D721Med (cell line): ENCODE data around the gene SPIB.
"Not testable (repeated sequence)": the region's sequence is repeated elsewhere in the genome, so short reads cannot be mapped to it uniquely, and the experiment has no call there.

Experiments used
- DNase-seq: peaks from one replicate; pipeline ENCODE4 v3.0.0; 2011; ENCODE audit warnings: low spot score; ENCODE audit not compliant: insufficient read length
- FAIRE-seq: peaks from 2 replicates; lab custom pipeline; 2011; peaks lifted over from hg19 to GRCh38; lab: Jason Lieb, UNC
- CTCF ChIP-seq: IDR thresholded peaks from 2 replicates; pipeline ENCODE4 v1.5.1; 2012; ENCODE audit warnings: mild to moderate bottlenecking, control low read depth; ENCODE audit not compliant: insufficient read depth; ENCODE audit errors: missing control alignments

The SPIB gene

DNA sequence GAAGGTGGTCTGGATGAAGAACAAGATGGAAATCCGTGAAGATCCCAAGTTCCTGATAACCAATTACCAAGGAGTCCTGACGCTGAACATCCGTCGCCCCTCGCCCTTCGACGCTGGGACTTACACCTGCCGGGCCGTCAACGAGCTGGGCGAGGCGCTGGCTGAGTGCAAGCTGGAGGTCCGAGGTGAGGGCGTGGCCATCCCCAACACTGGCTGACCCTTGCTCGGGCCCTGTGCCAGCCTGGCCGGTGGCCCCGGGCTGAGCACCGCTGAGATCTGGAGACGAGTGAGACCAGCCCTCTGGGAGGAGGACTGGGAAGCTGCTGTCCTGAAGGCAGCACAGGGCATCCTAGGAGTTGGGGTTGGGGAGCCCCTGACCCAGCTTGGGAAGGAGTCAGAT is 45.6 kb downstream of the SPIB start:
- no peak for DNase-seq
- FAIRE-seq = no peak
- TF ChIP-seq CTCF = no peak

DNA sequence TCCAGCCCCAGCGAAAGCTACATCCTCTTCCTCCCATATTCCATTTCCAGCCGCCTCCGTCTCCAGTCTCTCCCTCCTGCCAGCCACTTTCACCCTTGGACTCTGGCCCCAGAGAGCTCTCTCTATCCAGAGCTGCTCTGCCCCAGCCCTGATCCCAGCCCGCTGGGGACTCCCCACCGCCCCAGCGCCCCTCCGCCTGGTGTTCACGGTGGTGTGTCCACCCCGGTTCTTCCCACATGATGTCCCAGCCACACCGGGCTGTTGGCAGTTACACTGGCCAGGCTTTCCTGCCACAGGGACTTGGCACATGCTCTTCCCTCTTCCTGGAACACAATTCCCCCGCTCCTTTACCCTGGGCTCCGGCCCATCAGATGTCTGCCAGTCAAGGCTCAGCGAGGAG is 46.3 kb downstream of the SPIB start:
- no peak for TF ChIP-seq CTCF
- FAIRE-seq = no peak
- no peak for DNase-seq

DNA sequence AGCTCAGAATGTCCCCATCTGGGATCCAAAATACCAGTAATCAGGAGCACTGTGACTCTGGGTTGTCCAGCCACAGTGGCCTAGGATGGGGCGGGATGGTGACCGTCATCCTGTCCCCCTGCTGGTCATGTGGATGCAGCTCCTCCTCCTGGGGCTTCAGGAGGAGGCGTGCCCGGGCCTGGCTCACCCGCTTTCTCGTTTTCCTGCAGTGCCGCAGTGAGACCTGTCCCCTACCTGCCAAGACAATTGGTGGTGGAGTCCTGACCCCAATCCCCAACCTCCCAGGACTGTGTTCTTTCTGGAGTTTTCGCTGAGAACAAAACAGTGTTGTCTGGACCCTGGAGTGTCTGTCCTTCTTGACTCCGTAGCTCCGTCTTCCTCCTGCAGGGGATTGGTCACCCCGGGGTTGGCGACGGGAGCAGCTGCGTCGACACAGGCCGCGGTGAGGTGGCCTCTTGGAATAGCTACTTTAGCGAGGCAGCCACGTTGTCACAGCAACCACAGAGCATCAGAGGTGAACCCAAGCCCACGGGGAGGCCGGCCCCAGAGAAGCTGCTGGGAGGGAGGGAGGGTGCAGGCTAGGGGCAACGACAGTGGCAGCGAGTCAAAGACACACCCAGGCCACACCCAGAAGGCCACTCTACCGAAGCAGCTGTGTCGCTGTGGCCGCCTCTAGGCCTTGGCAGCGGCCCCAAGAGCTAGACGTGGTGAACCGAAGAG is 47.4 kb downstream of the SPIB start:
- no peak for TF ChIP-seq CTCF
- no peak for FAIRE-seq
- DNase-seq = no peak

DNA sequence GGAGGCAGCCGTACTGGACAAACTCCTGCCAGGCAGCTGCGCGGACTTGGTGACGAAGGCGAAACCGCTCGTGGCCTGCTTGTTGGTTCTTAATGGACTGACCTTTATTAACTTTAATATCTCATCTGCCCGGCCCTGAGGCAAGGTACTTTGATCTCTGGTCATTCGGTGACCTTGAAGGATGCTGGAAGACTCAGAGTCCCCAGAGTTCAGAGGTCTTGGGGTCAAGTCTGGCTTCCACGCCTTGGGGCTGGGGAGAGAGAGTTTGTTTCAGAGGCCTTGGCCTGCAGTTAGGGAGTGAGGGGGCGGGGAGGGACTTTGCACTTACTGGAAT is 47.9 kb downstream of the SPIB start:
- no peak for DNase-seq
- no peak for TF ChIP-seq CTCF
- no peak for FAIRE-seq

DNA sequence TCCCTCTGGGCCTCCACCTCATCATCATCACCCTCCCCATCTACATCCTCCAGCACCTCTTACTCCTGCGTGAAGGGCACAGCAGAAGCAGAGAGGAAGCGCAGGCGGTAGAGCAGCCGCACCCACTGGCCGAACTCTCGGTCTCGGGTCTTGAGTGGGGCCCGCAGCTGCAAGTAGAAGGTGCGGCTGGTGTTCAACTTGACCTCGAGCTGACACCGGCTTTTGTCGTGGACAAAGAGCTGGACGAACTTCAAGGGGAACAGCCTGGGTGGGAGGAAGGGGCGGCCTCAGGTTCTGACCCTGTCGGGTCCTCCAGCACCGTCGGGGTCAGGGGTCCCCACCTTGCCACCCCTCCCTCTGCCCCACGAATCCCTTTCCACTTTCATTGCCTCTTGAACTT is 48.8 kb downstream of the SPIB start:
- no peak for FAIRE-seq
- no peak for TF ChIP-seq CTCF
- DNase-seq = no peak

GRCh38 chr19:50468818-50469217 is 50.1 kb downstream of the SPIB start:
- no peak for FAIRE-seq

DNA sequence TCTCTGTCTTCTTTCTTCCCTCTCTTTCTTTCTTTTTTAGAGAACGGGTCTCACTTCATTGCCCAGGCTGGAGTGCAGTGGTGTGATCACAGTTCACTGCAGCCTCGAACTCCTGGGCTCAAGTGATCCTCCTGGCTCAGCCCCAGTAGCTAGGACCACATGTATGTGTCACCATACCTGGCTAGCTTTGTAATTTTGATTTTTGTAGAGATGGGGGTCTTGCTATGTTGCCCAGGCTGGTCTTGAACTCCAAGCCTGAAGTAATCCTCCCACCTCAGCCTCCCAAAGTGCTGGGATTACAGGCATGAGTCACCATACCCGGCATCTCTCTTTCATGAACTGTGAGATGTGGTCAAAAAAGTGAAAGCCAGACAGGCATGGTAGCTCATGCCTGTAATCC is 54.6 kb downstream of the SPIB start:
- FAIRE-seq, DNase-seq: not testable (repeated sequence)

More at GRCh38 chr19:50468818-50469217, 50.1 kb downstream of the SPIB start:
- TF ChIP-seq CTCF = no peak
- no peak for DNase-seq
